Progenitor cell of endocrine pancreas (in vitro differentiated cells): ENCODE data around the gene POC5. TPM values are rescaled to one million over a fixed set of nuclear protein-coding genes. Genes with fewer than 3 reads are reported as not detected.

Experiments
- DNase-seq: peaks from one replicate; pipeline ENCODE4 v3.0.0; 2021; ENCODE audit warnings: low spot score; ENCODE audit not compliant: unreplicated experiment
- H3K27ac Mint-ChIP-seq: 2 replicates; pipeline ENCODE4 v1.8.0; 2021; ENCODE audit warnings: mild to moderate bottlenecking, moderate library complexity, mixed read lengths
- H3K27me3 Mint-ChIP-seq: 2 replicates; pipeline ENCODE4 v1.8.0; 2021; ENCODE audit warnings: mixed read lengths
- H3K36me3 Mint-ChIP-seq: 2 replicates; pipeline ENCODE4 v1.8.0; 2022; ENCODE audit warnings: mixed read lengths; ENCODE audit not compliant: insufficient read depth
- H3K4me1 Mint-ChIP-seq: 2 replicates; pipeline ENCODE4 v1.8.0; 2021; ENCODE audit warnings: low read depth, mixed read lengths
- H3K4me3 Mint-ChIP-seq: 2 replicates; pipeline ENCODE4 v1.8.0; 2021; ENCODE audit warnings: low read depth, mild to moderate bottlenecking, moderate library complexity, mixed read lengths
- H3K9me3 Mint-ChIP-seq: 2 replicates; pipeline ENCODE4 v1.8.0; 2021; ENCODE audit warnings: low read depth, mixed read lengths
- CTCF ChIP-seq: fragments of 200-600 bp; sonication (generic); IDR thresholded peaks from one replicate; pipeline ENCODE4 v1.5.0; 2021; ENCODE audit warnings: antibody characterized with exemption, mild to moderate bottlenecking; ENCODE audit not compliant: unreplicated experiment
- total RNA-seq: library from RNA; stranded (reverse); gene quantifications from 2 replicates; pipeline ENCODE4 v1.2.1, GENCODE V29; 2021

The POC5 gene
- total RNA-seq, 1 donor from 2014 or later, result 16.2 TPM

GRCh38 chr5:75667586-75667985 is 49.7 kb downstream of the POC5 start:
- Mint-ChIP-seq H3K36me3 (no peaks in the 10 kb centered on the region), H3K27ac (no peak overlapping the region), H3K27me3 (no peaks in the 10 kb centered on the region), H3K9me3 (no peaks in the 10 kb centered on the region), H3K4me3 (no peak overlapping the region), H3K4me1 (peaks cover 28% of the 10 kb centered on the region)
- no peak for DNase-seq
- TF ChIP-seq CTCF, result no peak

- Mint-ChIP-seq H3K27ac (no peak overlapping the region), H3K4me1 (peaks cover 28% of the 10 kb centered on the region), H3K27me3 (no peaks in the 10 kb centered on the region), H3K4me3 (no peak overlapping the region), H3K9me3 (no peaks in the 10 kb centered on the region), H3K36me3 (no peaks in the 10 kb centered on the region)
- TF ChIP-seq CTCF, result no peak
- DNase-seq, result no peak
Measured at GRCh38 chr5:75666801-75667200, 50.4 kb downstream of the POC5 start.

- Mint-ChIP-seq H3K4me3 (no peak overlapping the region), H3K4me1 (peaks cover 20% of the 10 kb centered on the region), H3K27ac (no peak overlapping the region)
Measured at GRCh38 chr5:75664979-75665378, 52.3 kb downstream of the POC5 start.

GRCh38 chr5:75663579-75664284 is 53.5 kb downstream of the POC5 start:
- Mint-ChIP-seq H3K27me3 (no peaks in the 10 kb centered on the region), H3K27ac (no peak overlapping the region), H3K4me3 (no peak overlapping the region), H3K9me3 (no peaks in the 10 kb centered on the region), H3K36me3 (no peaks in the 10 kb centered on the region), H3K4me1 (peaks cover 8% of the 10 kb centered on the region)
- no peak for DNase-seq
- TF ChIP-seq CTCF, result no peak

More at GRCh38 chr5:75664979-75665378, 52.3 kb downstream of the POC5 start:
- Mint-ChIP-seq H3K27me3 (no peaks in the 10 kb centered on the region), H3K9me3 (no peaks in the 10 kb centered on the region), H3K36me3 (no peaks in the 10 kb centered on the region)
- no peak for TF ChIP-seq CTCF
- DNase-seq, result no peak

GRCh38 chr5:75662061-75662460 is 55.2 kb downstream of the POC5 start:
- Mint-ChIP-seq H3K27me3 (no peaks in the 10 kb centered on the region), H3K36me3 (no peaks in the 10 kb centered on the region), H3K4me1 (no peaks in the 10 kb centered on the region), H3K27ac (no peak overlapping the region), H3K4me3 (no peak overlapping the region), H3K9me3 (no peaks in the 10 kb centered on the region)
- no peak for DNase-seq
- TF ChIP-seq CTCF, result no peak
